Measurements from ENCODE around the gene CASK.

CASK gene

DNA sequence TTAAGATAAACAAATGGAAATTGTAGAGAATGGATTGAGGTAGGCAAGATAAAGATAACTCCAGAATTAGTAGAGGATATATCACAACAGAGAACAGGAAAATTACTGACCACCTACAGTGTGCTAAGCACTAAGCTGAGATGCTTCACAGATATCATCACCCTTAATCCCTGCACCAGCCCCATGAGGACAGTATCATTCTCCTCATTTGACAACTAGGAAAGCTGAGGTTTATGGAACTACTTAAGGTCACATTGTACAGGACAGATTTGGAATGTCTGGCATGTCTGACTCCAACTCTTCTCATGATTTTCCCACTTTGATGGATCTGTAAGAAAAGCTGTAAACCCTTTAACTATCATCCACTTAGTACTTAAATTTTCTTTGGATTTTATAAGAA is 95.5 kb downstream of the CASK start:
- no peak for DNase-seq

DNA sequence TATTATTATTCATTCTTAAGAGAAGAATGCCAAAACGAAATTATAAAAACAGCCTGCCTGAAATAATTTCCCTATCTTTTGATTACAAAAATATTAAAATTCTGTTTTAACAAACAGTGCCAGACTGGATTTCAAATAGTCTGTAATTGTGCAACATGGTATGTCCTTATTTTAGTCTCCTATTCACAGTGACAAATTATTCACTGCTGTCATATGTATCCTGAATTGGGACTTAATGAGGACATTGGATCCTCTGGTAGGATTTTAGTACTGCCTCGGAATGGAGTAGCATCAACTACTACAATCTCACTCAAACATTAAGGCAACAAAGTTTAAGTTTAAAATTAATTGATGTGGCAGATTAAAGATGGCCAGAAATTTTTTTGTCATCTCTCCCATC is 97.6 kb downstream of the CASK start:
- no peak for DNase-seq

DNA sequence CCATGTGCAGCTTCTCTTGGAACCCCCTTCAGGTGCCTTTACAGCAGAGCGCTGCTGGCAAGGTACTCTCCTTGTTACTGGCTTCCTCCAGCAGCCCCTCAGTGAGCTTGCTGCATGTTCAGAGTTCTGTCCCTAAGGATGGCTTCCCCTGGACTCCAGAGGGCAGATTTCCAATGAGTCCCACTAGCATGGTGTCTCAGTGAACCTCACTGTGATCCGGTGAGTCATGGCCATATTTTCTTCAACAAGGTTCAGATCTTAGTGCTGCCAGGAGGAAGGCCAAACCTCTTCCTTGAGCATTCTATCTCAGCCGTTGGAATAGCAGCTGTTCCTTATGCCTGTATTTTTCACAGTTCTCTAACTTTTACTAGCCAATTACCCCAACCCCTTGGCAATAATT is 98.8 kb downstream of the CASK start:
- DNase-seq, result no peak

DNA sequence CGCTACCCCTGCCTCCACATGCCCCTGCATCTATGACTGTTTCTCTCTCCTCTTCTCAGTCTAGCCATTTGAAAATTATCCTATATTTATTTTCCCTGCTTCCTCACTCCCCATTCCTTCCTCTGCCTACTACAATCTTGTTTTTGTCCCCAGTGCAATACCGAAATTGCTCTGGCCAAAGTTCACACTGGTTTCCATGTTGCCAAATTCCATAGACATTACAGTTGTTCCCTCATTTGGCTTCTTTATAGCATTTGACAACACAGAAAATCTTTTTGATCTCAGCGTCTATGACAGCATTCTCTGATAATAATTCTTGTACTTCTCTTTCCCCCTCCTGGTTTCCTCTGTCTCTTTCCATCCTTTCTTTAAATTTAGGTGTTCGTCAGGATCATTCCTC is 100.0 kb downstream of the CASK start:
- DNase-seq, result no peak

DNA sequence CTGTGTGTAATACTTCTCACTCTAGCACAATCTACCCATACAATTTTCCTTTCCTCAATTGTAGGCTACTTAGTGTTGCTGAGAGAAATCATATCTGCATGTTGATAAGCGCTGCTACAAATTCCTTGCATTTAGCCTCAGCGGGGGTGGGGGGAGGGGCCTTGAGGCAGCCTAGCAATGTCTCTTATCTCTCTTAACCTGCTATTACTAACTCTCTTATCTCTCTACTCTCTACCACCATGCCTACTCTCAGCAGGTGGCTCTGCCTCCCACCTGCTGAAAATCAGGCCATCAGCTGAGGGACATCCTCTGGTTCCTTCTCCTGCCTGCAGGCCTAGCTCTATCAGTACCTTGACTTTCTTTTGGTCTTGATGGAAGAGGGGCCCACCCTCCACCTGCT is 100.5 kb downstream of the CASK start:
- no peak for DNase-seq

DNA sequence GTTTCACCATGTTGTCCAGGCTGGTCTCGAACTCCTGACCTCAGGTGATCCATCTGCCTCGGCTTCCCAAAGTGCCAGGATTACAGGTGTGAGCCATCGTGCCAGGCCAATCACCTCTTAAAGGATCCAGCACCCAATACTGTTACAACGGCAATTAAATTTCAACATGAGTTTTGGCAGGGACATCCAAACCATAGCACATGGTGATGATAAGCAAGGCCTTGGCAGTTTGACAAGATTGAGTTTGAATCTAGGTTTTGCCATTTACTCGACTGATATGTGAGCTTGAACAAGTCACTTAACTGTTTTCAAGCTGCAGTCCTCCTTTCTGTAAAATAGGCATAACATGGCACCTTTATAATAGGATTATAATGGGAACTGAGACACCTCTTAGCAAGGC is 115.3 kb downstream of the CASK start:
- peak; percentile 75 for DNase-seq

DNA sequence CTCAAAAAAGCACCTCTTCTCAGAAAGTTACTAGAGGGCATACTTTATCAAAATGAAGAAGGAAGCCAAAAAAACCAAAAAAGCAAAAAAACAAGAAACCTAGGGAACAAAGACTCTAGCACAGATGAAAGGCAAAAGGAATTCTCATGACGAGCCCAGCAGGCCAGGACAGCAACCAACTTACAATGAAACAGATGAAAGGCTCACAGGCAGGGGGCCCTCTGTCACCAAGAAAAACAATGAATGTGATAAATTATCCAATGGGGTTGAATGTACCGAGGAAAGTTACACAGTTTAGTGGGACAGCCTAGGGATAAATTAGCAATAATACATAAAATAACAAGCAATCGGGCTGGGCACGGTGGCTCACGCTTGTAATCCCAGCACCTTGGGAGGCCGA is 120.4 kb downstream of the CASK start:
- DNase-seq, result no peak

DNA sequence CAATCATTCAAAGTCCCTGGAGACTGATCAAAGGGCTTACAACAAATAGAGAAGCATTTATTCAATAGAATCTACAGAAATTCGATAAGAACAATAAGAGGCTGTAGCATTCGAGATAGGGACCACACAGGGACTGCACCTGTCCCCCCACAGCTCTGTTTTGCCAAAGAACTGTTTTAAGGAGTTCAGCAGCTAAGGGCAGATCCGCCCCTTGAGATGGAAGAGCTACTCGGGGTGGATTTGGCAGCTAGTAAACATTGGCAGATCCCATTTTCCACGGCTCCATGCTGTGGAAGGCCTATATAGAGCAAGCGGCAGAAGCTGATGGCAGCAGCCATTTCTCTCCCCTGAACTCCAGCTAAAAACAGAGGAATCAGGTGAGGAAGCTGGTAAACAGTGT is 123.7 kb downstream of the CASK start:
- DNase-seq, result no peak

DNA sequence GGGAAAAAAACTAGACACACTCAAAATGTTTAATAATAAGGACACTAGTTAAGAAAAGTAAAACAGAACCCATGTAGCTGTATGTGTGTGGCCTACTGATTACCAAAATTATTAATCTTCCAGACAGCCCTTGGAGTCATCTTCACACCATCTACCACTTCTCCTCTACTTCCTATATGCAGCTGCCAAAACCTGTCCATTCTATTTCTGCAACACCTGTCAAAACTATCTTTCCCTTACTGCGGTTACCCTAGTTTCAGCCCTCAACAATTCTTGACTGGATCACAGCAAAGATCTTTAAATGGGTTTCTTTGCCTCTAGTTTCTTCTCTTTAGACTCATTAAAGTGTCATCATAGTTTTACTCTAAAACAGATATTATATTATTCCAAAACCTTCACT is 126.8 kb downstream of the CASK start:
- DNase-seq, result no peak

DNA sequence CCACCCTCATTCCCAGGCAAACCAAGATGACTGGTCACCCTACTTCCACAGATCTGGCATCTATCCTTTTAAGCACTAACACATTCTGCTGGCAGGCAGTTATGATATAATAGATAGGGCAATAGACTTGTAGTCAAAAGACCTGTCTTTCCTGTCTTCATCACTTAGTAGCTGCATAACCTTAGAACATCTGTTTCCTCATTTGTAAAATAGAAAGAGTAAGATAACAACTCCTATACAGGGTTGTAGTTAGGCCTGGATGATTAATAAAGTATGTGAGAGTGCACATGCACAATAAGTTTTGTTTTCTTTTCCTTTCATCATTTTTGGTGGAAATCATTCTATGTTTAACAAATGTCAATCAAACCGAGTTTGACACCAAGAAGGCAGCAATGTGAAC is 127.3 kb downstream of the CASK start:
- DNase-seq, result no peak

DNA sequence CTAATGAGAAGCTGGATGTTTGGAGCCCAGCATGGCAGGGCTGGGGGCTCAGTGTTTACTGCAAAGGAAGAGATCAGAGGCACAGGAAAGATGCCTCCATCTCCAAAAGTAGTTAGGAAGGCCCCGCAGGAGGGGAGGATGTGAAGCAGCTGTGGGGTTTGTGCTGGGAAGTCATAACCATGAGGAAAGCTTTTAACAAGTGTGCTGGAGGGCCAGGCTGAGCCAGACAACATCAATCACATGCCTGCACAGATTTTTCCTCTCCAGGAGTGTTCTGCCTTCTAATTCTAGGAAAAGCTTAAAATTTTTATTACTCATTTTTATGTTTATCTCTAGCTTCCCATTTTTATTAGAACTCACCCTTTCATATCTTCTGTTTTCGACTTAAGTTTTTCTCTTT is 134.0 kb downstream of the CASK start:
- no peak for DNase-seq

DNA sequence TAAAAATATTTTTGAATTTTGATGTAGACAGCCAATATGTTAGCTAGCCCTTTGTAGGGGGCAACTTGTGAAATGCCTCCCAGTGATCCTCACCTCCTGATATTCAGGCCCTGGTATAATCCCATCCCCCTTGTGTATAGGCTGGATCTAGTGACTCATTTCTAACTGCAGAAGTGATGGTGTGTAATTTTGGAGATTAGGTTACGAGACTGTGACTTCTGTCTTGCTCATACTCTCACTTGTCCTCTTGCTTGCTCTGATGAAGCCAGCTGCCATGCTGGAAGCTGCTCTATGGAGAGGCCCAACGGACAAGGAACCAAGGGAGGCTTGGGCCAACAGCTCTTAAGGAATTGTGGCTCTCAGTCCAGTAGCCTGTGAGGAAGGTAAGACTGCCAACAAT is 137.7 kb downstream of the CASK start:
- DNase-seq, result no peak

DNA sequence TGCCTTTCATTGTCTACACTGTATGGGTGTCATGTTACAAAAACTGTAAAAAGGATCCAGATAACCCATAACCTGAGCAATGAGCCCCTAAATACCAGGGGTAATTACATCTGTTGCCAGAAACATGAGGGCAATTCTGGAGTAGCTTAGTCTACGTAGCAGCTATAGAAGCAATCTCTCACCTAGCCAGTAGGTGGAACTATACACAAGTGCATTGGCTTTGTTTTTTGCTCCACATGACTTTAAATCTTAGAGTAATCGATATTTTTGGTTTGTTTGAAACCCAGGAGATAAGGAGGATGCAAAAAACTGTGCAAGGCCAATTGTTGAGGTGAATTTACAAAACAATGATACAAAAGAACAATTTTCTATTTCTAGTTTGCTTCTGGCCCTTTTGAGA is 141.9 kb downstream of the CASK start:
- peak; percentile 35 for DNase-seq

DNA sequence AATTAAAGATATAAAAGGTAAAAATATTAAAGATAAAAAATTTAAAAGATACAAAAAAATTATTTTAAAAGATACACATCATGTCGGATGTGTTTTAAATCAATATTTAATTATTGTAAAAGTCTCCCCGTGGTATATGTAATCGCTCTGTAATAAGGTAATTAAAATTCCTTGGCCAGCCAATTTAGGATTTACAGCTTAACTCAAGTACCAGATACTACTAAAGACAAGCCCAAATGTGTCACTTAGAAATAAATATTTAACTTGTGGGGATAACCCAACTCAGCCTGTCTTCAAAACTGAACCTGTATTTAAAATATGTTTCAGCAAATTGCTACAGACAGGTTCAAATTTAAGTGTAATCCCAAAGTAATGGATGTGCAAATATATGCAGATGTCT is 143.4 kb downstream of the CASK start:
- DNase-seq, result no peak

DNA sequence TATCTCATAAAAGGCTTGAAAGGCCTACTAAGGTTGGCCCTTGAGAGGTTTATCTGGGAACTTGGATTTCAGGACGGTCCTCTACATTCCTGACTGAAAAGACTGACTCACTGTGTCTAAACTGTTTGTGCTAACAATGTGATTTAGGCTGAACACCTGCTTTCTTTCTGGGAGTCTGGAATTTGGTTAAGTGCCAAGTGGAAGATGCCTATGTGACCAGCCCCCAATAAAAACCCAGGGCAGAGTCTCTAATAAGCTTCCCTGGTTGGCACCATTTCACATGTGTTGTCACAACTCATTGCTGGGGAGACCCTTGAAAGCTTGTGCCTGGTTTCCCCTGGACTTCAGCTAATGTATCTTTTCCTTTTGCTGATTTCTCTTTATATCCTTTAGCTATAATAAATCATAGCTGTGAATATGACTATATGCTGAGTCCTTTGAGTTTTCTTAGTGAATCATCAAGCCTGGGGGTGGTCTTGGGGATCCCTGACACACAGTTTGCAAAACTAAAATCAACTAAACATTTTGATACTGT is 144.3 kb downstream of the CASK start:
- no peak for DNase-seq

DNA sequence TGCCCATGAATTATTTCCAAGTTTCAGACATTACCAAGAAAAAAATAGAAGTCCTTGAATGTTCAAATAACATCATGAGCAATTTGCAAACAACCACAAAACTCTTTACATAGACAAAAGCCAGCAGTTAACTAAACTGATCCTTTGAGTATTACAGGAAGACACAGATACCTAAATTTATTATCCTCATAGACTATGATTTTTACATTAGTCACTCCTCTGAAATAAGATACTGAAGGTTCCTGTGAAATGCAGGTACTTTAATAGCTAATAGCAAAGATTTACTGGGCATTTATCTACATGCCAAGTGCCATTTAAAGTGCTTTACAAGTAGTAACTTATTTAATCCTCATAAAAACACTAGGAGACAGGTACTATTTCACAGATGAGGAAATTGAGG is 161.7 kb downstream of the CASK start:
- DNase-seq, result no peak

DNA sequence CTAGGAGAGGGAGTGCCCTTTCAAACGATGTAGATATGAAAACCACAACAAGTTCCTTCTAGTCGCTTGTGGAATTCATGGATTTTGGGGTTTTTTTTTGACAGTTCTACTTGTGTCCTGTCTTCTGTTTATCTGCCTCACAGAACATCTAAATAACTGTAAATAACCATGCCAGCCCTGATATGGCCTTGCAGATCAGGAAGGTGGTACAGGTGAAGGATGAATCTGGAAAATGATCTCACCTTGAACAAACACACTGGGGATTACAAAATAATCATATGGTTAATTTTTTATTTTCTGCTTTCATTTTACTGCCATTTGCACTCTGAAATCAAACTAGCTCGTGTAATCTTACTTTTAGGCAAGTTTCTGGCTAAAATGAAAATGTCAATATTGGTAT is 162.2 kb downstream of the CASK start:
- no peak for DNase-seq

DNA sequence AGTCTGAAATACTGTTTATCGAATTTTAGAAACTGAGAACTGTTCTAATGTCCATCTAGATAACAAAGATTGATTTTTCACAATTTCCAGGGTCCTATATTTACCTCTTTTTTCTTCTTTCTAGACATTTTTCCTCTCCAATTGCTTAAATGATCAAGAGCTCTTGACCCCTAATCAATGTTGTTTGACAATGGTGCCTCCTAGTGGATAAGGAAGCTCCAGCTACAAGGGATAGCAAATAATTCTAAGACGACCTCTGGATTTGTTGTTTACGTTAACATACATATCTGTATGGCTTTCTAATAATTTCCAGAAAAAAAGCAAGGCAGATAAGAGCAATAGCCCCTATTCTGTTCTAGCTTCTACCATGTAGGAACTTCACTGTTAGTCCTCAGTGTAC is 163.5 kb downstream of the CASK start:
- DNase-seq, result peak; percentile 55

DNA sequence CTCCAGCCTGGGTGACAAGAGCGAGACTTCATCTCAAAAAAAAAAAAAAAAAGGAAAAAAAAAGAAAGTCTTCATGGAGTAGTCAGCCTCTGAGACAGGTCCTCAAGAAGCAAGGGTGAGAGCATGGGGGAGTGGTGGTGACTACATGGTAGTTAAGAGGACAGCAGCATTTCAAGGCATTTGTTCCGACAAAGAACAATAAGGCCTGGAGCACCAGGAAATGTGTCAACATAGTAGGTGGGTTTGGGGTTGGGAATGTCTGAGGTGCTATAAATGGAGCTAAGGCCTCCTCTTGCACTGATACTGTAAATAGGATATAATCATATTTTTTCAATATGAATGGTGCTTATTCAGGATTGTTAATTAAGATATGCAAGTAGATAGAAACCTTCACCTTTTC is 165.0 kb downstream of the CASK start:
- no peak for DNase-seq

DNA sequence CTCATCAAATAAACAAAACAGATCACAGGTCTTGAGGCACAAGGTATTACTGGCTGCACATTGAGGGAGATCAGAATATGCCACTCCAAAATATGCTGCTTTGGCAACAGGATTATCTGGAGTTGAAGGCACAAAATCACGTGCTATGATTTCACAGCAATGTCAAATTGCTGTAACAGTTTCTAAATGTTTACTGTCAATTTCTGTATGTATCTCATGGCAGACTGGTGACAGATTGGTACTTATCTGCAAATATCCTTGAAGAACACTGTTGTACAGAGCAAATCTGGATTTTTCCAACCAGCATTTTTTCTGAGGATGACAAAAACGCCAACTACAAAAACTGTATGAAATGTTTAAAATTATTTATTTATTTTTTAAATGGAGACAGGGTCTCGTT is 172.6 kb downstream of the CASK start:
- DNase-seq, result no peak

DNA sequence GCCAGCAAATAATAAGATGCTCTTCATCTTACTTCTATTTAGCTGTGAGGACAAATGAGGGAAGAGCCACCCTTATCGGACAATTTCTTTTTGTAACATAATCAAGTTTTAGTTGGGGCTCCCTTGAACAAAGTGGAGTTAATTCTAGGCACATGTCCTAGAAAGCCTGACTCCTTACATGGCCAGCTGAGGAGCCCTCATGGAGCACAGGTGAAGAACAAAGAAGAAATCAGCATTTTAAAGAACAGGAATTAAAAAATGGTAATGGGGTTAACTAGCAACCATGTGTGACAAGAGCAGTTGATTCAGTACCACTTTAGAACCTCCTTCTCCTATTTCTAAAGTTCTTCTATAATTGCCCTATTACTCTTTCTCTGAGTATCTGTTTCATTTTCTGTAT is 183.5 kb downstream of the CASK start:
- DNase-seq, result no peak

DNA sequence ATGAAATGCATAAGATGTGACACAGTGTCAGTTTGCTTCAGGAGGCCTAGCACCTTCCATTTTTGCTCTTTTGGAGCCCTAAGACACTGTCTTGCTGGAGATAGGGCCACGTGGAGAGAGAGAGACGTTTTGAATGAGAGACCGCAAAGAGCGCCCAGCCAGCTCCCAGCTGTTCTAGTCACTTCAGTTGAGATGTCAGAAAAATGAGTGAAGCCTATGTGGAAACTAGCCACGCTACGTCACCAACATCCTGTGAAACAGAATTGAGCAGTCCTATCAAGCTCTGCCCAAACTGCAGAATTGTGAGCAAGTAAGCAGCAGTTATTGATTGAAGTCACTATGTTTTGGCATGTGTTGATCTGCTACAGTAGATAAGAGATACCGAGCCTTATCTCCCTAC is 186.3 kb downstream of the CASK start:
- peak; percentile 25 for DNase-seq

DNA sequence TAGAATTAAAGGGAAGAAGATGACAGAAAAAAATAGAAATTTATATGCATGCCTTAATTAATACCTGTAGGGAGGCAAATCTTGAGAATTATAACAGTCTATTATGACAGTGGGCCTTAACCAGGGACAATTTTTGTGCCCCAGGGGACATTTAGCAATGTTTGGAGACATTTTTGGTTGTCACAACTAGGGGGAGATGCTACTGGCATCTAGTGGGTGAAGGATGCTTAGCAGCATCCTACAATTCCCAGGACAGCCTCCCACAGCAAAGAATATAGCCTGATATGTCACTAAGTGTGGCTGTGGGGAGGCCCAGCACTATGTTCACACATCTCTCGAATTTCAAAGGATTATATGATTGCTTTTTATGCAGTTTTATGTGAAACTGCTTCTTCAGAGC is 188.8 kb downstream of the CASK start:
- peak; percentile 21 for DNase-seq

DNA sequence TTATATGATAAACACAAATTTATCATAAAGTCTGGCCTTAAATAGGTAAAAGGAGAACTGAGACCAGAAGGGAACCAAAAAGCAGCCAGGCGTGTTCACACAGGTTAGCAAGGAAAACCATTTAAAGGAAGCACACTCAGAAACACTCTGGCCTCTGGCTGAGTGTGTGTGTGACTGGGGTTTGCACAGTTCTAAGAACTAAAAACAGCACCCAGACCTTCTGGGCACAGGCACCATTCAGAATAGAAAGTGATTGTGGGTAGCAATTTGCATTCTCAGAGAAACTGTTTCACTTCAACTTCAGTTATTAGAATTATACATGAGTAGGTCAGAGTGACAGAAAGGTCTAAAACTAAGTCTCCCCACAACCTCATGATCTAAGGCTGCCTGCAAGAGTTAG is 189.4 kb downstream of the CASK start:
- DNase-seq, result no peak

DNA sequence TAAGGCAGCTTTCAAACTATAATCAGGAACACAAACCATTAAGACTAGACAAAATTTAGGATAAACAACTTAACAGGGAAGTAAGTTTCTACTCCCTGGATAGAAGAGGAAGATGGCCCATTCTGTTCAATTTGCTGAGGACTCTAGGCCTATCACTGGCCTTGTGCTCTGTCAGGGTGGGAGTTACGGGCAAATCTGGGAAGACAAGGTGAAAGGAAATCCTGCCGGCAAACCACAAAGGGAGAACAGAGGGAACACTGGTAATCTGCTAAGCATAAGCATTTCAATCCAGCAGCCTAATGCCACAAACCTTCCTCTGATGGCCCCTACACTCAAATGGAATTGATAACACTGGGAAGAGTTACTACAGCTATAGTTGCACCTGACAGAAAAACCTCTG is 191.1 kb downstream of the CASK start:
- DNase-seq, result no peak

DNA sequence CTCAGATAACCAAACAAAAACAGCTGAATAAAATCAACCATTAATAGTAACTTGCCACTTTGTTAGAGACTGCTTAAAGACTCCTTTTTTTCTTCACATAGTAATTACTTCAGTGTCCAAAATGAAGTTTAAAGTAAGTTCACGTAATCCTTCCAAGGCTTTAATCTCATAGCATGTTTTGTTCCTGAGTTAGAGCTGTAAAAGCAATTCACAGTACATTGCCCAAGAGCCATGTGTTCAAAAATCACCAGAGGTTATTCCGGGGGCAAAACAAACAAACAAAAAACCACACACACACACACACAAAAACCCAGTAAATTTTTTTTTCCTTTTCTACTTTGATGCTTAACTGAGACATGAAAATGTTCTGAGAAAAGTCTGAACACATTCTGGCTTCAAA is 193.3 kb downstream of the CASK start:
- no peak for DNase-seq

Measured in hematopoietic multipotent progenitor cell treated with erythropoietin and hydrocortisone succinate and interleukin-3 and kit ligand, for 8 days (in vitro differentiated cells).